GM21576 (cell line): ENCODE data around the gene MSH2.
"Not testable (repeated sequence)": the region's sequence is repeated elsewhere in the genome, so short reads cannot be mapped to it uniquely, and the experiment has no call there.

Experiments used
- ATAC-seq: cut with Tn5 transposase; IDR thresholded peaks from one replicate; pipeline ENCODE4 v1.9.1; 2021; ENCODE audit warnings: mild to moderate bottlenecking, moderate library complexity; ENCODE audit not compliant: unreplicated experiment

Gene MSH2

DNA sequence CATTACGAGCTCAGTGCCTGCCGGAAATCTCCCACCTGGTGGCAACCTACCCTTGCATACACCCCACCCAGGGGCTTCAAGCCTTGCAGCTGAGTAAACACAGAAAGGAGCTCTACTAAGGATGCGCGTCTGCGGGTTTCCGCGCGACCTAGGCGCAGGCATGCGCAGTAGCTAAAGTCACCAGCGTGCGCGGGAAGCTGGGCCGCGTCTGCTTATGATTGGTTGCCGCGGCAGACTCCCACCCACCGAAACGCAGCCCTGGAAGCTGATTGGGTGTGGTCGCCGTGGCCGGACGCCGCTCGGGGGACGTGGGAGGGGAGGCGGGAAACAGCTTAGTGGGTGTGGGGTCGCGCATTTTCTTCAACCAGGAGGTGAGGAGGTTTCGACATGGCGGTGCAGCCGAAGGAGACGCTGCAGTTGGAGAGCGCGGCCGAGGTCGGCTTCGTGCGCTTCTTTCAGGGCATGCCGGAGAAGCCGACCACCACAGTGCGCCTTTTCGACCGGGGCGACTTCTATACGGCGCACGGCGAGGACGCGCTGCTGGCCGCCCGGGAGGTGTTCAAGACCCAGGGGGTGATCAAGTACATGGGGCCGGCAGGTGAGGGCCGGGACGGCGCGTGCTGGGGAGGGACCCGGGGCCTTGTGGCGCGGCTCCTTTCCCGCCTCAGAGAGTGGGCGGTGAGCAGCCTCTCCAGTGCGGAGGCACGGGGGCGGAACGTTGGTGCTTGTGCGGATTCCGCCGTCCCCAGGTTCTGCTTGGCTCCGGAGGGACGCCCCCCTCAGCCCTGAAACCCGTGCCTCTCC, at the start of gene MSH2:
TSS of gene MSH2 (plus strand) at position 352 of the 804 bp plus-strand sequence. CDS start at position 388, 36 bp downstream.
- peak; percentile 91 for ATAC-seq

GRCh38 chr2:47354013-47354847, 48.7 kb upstream of the MSH2 start:
- no peak for ATAC-seq

- ATAC-seq: no peak
These were observed 48.1 kb upstream of the MSH2 start for GRCh38 chr2:47354848-47355204.

- ATAC-seq: no peak
These were observed 45.5 kb upstream of the MSH2 start for GRCh38 chr2:47357483-47357882.

DNA sequence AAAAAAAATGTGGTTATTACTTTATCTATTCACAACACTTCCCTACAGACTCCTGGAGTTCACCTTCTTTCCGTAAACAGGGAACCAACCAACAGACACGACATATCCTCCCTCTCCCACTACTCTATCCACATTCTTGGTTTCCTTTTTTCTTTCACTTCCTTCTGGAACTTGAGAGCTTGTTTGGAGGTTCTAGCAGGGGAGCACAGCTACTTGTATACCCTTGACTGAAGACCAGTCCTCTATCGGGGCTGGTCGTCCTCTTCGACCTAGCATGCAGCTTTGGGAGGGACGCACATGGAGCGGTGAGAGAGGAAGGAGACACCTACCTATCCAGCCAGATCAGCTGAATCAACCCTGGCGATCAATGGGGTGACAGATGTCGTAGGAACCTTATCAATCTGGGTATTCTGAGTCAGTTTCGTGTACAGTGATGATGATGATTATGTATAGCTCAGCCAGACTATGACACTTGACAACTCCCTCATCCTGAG, 43.5 kb upstream of the MSH2 start:
- ATAC-seq: no peak

DNA sequence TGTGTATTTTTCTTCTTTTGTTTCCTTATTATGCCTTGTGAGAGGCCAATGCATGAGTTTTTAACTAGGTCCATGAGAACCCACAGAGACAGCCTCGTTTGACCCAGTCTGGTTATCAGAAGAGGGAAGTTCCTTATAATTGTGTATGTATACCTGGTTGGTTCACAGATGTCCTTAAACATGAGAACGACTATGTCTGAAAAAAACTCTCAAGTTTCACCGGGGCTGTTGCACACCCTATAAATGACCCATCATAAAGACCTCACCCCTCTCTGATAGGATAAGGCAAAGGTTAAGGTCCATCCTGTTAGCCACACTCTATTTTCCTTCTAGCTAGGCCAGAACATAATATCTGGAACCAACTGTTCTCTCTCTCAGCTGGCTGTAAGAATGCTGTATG, 42.7 kb upstream of the MSH2 start:
- no peak for ATAC-seq

- no peak for ATAC-seq
These were observed 42.0 kb upstream of the MSH2 start for GRCh38 chr2:47360927-47361326.

DNA sequence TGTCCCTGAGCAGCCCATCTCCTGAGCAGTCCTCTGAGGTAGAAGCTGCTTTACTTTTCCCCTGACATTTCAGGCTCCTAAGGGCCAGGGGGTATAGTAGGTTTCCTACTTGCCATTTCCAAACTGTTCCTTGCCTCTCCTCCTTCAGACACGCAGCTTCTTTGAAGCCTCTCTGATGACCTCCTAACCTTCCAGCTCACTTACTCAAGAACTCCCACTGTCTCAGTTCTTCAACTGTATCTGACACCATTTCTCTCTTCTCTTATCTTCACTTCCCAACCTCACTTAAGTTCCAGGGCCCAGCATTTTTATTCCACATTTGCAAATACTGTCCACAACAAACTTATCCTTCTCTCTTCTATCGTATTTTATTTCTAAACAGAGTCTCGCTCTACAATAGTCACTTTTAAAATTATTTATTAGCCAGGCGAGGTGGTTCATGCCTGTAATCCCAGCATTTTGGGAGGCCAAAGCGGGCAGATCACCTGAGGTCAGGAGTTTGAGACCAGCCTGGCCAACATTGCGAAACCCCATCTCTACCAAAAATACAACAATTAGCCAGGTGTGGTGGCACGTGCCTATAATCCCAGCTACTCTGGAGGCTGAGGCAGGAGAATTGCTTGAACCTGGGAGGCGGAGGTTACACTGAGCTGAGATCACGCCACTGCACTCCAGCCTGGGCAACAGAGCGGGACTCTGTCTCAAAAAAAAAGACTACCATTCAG, 41.3 kb upstream of the MSH2 start:
- ATAC-seq: not testable (repeated sequence)

DNA sequence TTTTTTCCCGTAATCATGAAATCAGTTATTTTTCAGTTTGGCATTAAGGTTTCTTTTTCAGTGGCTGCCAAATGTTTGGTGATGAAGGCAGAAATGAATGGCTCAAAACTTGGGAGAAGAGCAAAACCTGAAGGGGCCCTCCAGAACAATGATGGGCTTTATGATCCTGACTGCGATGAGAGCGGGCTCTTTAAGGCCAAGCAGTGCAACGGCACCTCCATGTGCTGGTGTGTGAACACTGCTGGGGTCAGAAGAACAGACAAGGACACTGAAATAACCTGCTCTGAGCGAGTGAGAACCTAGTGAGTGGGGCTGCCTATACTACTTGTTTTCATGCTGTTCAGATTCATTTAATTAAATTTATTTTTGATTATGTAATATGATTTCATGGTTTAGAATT, 29.2 kb upstream of the MSH2 start:
- ATAC-seq: no peak

DNA sequence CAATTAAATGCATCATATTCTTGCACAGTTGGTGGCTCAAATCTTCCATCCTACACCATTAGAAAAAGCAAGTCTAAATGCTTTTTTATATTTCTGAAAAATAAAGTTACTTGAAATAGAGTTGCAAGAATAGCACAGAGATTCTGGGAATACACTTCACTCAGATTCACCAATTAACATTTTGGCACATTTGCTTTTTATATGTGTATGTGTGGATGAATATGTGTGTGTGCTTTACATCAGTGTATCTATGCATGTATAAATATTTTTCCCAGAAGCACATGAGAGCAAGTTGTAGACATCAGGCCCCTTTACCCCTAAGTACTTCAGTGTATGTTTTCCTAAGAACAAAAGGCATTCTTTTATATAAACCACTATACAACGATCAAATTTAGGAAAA, 27.6 kb upstream of the MSH2 start:
- no peak for ATAC-seq

DNA sequence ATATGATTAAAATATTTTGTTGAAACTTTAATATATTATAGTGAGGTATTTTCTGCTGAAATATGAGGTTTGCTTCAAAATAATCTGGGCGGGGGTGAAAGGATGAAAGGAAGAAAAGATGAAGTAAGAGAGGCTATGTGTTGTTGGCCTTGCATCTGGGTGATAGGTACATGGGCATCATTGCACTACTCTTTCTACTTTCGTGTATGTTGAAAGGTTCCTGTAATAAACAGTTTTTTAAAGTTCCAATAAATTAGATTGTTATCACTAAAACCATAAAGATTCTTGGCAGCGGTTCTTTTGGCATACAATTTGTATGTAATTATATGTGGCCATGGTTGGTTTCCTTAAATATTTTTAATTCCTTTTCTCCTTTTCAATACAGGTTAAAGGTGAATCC, 23.6 kb upstream of the MSH2 start:
- ATAC-seq: no peak

DNA sequence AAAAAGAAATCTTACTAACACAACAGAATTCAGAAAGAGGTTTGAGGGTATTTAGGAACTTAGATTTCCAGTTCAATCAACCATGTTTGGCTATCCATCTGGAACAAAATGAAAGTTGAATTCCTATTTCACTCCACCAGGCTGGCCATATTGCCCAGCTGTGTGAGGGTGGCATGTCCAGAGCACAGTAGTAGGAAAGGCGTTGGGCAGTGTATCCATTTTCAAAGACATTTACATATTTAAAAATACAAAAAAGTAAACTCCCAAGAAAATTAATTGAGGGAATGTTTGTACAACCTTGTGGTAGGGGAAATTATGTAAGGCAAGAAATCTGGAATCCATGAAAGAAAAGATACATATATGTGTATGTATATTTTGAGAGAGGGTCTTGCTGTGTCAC, 21.5 kb upstream of the MSH2 start:
- no peak for ATAC-seq

- no peak for ATAC-seq
These were observed 16.4 kb upstream of the MSH2 start for GRCh38 chr2:47386551-47386950.

GRCh38 chr2:47388888-47389287, 14.1 kb upstream of the MSH2 start:
- ATAC-seq: no peak

- no peak for ATAC-seq
These were observed 13.3 kb upstream of the MSH2 start for GRCh38 chr2:47389692-47390091.

GRCh38 chr2:47401789-47402554, 984 bp upstream of the MSH2 start:
- no peak for ATAC-seq

DNA sequence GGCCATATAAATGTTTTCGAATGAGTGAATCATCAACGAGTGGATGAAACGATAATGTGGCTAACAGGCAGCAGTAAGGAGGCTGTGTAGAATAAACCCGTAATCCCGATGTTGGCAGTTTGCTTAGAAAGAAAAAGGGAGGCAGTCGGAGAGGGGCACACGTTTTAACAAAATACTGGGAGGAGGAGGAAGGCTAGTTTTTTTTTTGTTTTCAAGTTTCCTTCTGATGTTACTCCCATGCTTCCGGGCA, 476 bp upstream of the MSH2 start:
- ATAC-seq: no peak

- no peak for ATAC-seq
These were observed 745 bp downstream of the MSH2 start for GRCh38 chr2:47403609-47404193.

DNA sequence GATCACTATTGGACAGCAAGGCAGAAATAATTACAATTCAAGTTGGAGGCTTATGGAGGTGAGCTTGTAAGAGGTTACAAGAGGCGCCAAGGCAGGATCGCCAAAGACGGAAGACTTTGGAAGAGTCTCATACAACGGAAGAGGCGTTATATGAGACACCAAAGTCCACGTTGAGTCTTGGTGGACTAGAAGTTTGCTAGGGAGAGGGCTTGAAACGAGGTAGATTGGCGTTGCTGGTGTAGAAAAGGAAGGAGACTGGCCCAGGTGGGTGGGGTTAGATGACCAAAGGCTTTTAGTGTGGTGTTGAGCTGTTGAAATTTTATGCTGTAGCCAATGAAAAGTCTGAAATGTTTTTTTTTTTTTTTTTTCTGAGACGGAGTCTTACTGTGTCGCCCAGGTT, 1.4 kb downstream of the MSH2 start:
- no peak for ATAC-seq

DNA sequence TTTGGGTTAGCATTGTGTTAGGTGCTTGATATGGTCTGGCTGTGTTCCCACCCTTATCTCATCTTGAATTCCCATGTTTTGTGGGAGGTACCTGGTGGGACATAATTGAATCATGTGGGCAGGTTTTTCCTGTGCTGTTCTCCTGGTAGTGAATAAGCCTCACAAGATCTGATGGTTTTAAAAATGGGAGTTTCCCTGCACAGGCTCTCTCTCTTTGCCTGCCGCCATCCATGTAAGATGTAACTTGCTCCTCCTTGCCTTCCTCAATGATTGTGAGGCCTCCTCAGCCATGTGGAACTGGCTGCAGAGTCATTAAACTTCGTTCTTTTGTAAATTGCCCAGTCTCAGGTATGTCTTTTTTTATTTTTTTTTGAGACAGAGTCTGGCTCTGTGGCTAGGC, 2.8 kb downstream of the MSH2 start:
- no peak for ATAC-seq
